Stimulated activated CD8-positive, alpha-beta memory T cell treated with anti-CD3 and anti-CD28 coated beads, Interleukin-12 subunit alpha, Interleukin-12 subunit beta, amount 100 ng/mL, for 4 hours (primary cell): ENCODE measurements around the gene LBX2.
"Not testable (repeated sequence)": the region's sequence is repeated elsewhere in the genome, so short reads cannot be mapped to it uniquely, and the experiment has no call there.

Source experiments
- DNase-seq: peaks from one replicate; pipeline ENCODE4 v3.0.0-alpha.2; 2020; ENCODE audit warnings: low read depth

Gene LBX2

DNA sequence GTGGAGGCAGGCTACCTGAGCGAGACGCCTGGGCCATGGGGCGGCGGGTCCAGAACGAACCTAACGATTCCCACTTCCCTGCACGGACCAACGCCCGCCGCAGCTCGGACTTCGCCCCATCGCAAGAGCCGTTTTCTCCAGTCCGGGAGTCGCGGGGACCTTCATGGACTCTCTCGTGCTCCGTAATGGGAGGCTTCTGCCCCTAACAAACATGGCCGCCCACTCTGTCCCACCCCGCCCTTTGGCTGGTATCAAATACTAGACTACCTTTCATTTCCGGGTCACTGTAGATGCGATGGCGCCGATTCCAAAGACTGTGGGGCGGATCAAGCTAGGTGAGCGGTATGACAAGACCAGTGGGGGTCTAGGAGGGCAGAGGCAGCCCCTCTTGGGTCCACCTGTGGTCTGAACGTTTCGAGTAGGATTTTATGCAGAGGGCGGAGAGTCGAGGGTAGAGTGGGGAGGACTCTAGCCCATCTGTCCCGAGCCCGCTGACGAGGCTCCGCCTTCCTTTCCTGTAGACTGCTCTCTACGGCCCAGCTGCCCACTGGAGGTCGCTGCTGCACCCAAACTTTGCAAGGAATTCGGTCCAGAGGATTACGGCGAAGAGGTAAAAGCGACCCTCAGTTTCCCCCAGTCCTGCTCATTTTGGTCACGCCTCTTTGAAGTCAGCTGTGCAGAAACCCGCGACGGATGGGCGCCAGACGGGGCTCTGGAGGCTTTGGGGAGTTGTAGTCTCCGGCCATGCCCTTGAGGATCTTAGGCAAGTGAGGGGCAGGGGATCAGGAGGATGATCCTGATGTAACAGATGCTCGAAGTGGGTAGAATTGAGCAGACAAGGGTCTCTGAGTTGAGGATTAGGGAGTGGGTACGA is 16.4 kb downstream of the LBX2 start, which contains the start of the genes CCDC142 and TTC31:
TSS of gene CCDC142 (minus strand) at position 198 of the 874 bp plus-strand sequence. CDS start at position 37, 161 bp downstream.
TSS of gene TTC31 (plus strand) at position 281 of the 874 bp plus-strand sequence. CDS start at position 296, 15 bp downstream.
- DNase-seq, result peak; percentile 81

DNA sequence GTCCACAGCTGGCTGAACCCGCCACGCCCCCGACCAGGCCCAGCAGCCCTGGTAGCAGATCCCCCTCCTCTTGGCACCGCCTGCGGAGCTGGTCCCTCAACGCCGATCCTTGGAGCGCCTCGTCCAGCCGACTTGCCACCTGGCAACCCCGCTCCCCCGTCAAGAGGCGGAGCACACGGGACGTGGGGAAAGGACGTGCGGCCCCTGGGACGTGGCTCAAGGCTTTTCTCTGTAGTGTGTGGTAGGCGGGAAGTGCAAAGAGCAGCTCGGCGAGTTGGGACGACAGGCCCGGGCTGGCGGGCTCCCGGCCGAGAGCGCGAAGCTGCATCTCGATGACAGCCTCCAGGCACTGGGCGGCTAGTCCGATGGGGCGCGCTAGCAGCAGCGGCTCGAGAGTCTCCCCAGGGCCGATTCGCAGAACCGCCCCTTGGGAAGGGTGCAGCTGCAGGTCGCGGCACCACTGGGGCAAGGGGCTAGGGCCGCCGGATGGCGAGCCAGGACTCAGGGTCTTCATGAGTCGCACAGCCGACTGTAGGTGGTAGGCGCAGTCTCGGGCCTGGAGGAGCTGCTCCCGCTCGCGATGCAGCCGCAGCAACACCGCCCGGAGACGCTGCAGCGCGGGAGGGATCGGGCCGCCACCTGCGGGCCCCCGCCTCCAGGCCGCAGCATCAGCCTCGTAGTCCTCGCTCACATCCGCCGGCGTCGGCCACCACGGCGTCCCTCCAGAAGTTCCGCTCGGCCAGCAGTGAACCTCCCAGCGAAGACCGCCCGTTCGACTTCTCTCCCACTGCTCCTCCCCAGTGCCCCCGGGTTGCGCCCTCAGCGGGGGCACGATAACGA is 17.2 kb downstream of the LBX2 start:
- DNase-seq, result no peak

DNA sequence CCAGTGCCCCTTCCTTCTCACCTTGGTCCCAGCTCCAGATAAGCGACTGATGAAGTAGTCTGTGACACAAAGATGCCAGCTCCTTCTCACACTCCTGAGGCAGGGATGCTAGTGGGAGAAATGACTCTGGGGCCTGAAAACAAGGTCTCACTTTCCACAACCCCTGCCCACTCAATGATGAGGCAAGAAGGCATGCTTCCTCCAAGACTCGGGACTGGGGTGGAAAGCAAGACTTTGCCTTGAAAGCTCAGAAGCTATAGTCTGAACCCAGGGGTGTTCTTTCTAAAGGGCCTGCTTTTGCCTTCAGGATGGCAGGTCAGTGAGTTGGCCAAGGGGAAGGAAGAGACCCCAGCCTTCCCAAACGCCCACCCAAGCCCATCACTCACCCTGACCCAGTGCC is 18.0 kb downstream of the LBX2 start:
- no peak for DNase-seq

GRCh38 chr2:74474899-74475298 is 24.5 kb downstream of the LBX2 start:
- DNase-seq, result no peak

GRCh38 chr2:74474481-74474880 is 24.9 kb downstream of the LBX2 start:
- no peak for DNase-seq

GRCh38 chr2:74472945-74473258 is 26.5 kb downstream of the LBX2 start:
- DNase-seq, result no peak

DNA sequence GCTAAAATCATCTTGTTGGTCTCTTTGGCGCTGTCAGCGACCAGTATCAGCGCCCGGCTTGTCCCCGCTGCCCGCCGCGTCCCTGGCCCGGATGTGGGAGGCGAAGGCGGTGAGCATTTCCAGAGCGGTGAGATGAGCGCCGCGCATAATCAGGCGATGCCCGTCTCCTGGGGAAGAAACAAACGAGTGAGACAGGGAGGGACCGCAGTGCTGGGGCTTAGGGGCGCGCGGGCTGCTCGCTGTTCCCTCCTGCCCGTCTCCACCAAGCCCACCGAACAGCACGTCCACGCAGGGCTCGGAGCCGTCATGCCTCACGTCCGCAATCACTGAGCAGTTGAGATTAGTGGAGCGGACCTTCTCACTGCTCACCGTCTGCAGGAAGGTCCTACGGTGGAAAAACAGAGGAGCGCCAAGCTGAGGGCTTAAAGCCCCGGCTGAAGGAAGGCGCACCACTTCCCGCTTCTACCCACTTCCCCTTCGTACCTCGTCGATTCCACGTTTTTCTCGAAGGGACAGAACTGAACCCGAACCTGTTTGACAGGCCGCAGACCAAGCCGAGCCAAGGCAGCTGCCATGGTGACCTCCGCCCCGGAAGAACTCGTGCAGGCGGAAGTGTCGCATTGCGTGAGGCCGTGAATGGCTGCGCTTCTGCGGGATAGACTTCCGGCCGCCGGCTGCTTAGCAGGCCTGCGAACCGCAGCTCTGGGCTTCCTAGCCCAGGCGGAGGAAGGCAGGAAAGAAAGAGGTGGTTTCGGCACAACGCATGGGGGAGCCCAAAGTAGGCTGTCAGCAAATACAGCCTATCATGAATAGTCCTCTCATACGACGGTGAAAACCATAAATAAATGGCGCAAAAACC is 27.1 kb downstream of the LBX2 start, which contains the start of gene MRPL53:
TSS of gene MRPL53 (minus strand) at position 595 of the 859 bp plus-strand sequence. CDS start at position 575, 20 bp downstream.
- DNase-seq, result peak; percentile 88

DNA sequence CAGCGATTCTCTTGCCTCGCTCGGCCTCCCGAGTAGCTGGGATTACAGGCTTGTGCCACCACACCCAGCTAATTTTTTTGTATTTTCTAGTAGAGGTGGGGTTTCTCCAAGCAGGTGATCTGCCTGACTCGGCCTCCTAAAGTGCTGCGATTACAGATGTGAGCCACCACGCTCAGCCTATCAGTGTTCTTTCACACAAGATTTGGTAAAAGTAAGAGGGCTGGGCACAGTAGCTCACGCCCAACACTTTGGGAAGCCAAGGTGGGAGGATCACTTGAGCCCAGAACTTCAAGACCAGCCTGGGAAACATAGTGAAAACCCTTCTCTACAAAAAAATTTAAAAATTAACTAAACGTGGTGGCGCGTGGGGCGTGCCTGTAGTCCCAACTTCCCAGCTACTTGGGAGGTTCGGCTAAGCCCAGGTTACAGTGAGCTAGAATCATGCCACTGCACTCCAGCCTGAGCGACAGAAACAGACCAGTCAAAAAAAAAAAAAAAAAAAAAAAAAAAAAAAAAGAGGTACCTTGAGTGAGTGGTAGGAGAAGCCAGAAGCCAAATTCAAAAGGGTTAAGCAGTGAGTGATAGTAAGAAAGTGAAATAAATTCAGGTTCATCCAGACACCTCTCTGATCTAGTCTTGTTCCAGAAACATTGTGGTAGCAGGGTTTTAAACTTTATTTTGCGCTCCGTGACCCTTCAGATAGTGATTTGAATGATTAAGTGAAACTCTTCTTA is 27.9 kb downstream of the LBX2 start:
- DNase-seq, result no peak

- DNase-seq, result not testable (repeated sequence)
Measured at GRCh38 chr2:74470742-74471141, 28.7 kb downstream of the LBX2 start.

- no peak for DNase-seq
Measured at GRCh38 chr2:74464406-74464805, 35.0 kb downstream of the LBX2 start.

DNA sequence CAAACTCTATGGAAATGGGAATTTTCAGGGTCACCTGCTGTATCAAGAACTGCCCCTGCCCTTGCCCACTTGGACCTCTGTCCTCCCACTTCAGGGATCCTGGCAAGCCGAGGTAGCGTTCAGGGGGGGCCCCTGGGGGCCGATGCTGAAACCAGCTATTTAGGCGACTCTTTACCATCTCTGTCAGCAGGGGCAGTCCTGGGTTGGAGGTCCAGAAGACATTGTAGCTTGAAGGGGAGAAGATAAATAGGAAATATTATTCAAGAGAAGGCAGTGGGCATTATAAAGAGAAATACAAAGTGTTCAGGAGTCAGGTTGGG is 36.7 kb downstream of the LBX2 start:
- DNase-seq, result no peak

DNA sequence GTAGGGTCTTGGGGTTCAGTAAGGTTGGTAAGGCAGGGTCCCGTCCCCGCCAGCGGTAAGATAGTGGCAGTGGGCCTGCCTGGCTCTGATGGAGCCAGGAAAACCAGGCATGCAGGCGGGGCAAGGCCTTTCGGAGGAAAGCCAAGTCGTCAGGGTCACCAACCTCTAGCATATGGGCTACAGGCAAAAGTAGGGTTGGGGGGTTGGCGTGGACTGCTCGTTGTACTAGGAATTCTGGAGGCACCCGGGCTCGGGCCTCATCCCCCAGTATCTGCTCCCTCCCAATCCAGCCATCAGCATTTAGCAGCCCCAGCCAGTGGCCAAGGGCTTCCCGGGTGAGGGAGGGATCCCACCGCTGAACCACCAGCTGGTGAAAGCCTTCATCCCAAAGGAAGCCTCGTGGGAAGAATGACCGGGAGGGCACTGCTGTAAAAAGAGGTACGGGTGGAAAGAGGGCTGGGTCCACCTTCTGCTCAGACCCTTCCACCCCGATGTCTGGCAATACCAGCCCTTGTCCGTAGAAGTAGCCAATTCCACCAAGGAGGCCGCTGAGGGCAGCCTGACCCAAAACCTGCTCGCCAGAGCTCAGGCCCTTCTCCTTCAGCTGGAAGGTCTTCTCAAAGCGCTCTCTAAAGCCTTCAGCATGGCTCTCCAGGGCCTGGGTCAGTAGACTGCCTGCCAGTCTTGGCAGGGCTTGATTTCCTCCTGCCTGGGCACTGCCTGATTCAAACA is 37.2 kb downstream of the LBX2 start:
- no peak for DNase-seq

GRCh38 chr2:74461187-74462053 is 38.0 kb downstream of the LBX2 start:
- no peak for DNase-seq

GRCh38 chr2:74460187-74460586 is 39.2 kb downstream of the LBX2 start:
- DNase-seq, result not testable (repeated sequence)

DNA sequence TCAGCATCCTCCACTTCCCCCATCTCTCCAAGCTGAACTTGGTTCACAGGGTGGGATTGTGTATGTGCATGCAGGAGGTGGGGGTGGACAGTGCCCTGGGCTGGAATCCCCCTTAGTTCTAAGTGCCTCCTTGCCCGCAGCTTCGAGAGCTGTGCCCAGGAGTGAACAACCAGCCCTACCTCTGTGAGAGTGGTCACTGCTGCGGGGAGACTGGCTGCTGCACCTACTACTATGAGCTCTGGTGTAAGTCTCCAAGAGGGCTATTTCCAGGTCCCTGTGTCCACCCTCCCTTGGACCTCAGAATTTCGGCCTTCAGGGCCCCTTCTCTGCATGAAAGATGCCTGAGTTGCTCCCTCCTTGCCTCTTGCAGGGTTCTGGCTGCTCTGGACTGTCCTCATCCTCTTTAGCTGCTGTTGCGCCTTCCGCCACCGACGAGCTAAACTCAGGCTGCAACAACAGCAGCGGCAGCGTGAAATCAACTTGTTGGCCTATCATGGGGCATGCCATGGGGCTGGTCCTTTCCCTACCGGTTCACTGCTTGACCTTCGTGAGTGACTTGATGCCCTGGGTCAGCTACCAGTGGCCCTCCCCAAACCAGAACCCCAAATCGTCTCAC is 39.8 kb downstream of the LBX2 start:
- not testable (repeated sequence) for DNase-seq

GRCh38 chr2:74458938-74459363 is 40.5 kb downstream of the LBX2 start:
- DNase-seq, result no peak

- DNase-seq, result peak; percentile 96
Measured at GRCh38 chr2:74458132-74458937, 41.1 kb downstream of the LBX2 start, which contains the start of gene WBP1. TSS of gene WBP1 (plus strand) at chr2:74458438. CDS start at chr2:74458603, 165 bp downstream.

DNA sequence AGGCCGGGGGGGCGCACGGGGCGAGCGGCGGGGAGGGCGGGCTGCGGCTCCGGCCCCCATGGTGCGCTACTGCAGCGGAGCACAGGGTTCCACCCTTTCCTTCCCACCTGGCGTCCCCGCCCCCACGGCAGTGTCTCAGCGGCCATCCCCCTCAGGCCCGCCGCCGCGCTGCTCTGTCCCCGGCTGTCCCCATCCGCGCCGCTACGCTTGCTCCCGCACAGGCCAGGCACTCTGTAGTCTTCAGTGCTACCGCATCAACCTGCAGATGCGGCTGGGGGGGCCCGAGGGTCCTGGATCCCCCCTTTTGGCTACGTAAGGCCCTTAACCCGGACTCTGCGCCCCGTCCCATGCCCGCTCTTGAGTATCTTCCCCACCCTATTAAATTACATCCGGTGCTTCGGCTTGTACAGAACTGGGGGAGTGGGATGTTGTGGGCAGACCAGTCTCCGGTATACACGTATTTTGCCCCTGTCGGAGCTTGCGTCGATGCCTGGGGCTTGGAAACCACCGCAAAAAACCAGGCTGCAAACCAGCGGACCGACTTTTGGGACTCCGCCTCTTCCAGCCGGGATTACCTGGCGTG is 41.8 kb downstream of the LBX2 start:
- DNase-seq, result peak; percentile 83
